NOMO-1 treated with DMSO at 0.1 percent for 48 hours (cell line): ENCODE data around the gene KCTD2.

Source experiments
- DNase-seq: peaks from one replicate; lab custom pipeline; 2025; ENCODE audit not compliant: unreplicated experiment; lab: John Stamatoyannopoulos, UW

Gene KCTD2

GRCh38 chr17:75075597-75076336, 28.7 kb downstream of the KCTD2 start:
- no peak for DNase-seq

GRCh38 chr17:75077072-75077495, 30.1 kb downstream of the KCTD2 start:
- no peak for DNase-seq

- DNase-seq = peak; percentile 60
Measured at GRCh38 chr17:75077496-75078283, 30.7 kb downstream of the KCTD2 start.

- no peak for DNase-seq
Measured at GRCh38 chr17:75078284-75079022, 31.4 kb downstream of the KCTD2 start.

GRCh38 chr17:75079023-75079373, 32.0 kb downstream of the KCTD2 start:
- no peak for DNase-seq

- no peak for DNase-seq
Measured at GRCh38 chr17:75081611-75082540, 34.9 kb downstream of the KCTD2 start.

GRCh38 chr17:75082683-75083082, 35.7 kb downstream of the KCTD2 start:
- no peak for DNase-seq

- no peak for DNase-seq
Measured at GRCh38 chr17:75084039-75084660, 37.1 kb downstream of the KCTD2 start.

- DNase-seq = no peak
Measured at GRCh38 chr17:75086496-75087181, 39.6 kb downstream of the KCTD2 start.

- no peak for DNase-seq
Measured at GRCh38 chr17:75087182-75087557, 40.1 kb downstream of the KCTD2 start.

GRCh38 chr17:75087558-75088453, 40.8 kb downstream of the KCTD2 start, which contains the start of gene SLC16A5:
TSS of gene SLC16A5 (plus strand) at chr17:75087954. CDS start at chr17:75093637, 5,683 bp downstream.
- peak; percentile 78 for DNase-seq

- no peak for DNase-seq
Measured at GRCh38 chr17:75088465-75089417, 41.7 kb downstream of the KCTD2 start.

GRCh38 chr17:75090871-75091854, 44.1 kb downstream of the KCTD2 start:
- no peak for DNase-seq

- no peak for DNase-seq
Measured at GRCh38 chr17:75091855-75092327, 44.9 kb downstream of the KCTD2 start.

GRCh38 chr17:75093548-75094158, 46.6 kb downstream of the KCTD2 start:
- no peak for DNase-seq
